Measurements from ENCODE around the gene VAV2. TPM values are rescaled to one million over a fixed set of nuclear protein-coding genes. Genes with fewer than 3 reads are reported as not detected.

The VAV2 gene
- total and polyA plus RNA-seq, 9 of the 15 experiments (the other 6 are each of a cell fraction or from before 2014, with no cell fraction given), result 0.01 to 2.7 (median 1.0) TPM; not detected in 1

DNA sequence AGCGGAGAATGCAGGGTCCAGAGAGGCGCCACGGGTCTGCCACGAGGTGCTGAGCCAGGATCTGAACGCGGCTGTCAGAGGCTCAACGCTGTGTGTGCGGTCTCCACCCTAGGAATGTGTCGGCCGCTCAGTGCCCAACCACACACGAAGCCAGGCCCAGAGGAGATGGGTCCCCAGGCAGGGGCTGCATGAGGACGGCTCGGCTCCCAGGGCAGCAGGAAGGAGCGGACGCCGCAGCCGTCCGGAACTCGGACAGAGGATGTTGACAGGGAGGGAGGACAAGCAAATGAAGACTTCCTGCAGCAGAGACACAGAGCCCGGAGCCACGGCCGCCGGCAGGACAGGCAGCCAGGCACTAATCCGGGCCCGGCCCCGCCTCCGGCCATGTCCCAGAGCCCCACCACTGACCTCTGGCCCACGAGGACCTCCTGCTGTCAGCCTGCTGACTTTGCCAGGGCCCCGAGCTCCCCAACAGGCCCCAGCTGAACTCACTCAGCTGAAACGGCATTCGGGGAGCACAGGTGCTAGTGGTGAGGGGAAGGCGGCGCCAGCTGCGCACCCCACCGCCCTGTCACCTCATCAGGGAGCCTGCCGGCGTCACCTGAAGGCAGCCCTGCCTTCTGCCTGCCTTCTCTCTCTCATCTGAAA lies 12.7 kb downstream of the VAV2 start:
- H2AFZ ChIP-seq (ENCODE audit: low read depth, low read length), result no peak overlapping the region
- no peak overlapping the region for H3K27ac ChIP-seq (ENCODE audit: extremely low read depth, low read depth, low read length)
- no peaks in the 10 kb centered on the region for H3K36me3 ChIP-seq (ENCODE audit: control insufficient read depth, insufficient read depth, low read length)
- peaks cover 0 to 12% of the 10 kb centered on the region in 2 experiments; a peak in 2 of 5 replicates for H3K4me1 ChIP-seq (replicated peaks in 1 of 2; ENCODE audit: control insufficient read depth in 2 of 2, insufficient read depth in 2 of 2, low read length in 2 of 2)
- no peak overlapping the region for H3K4me3 ChIP-seq
- FAIRE-seq (no peak), DNase-seq (ENCODE audit: extremely low read depth in 1 of 4, low spot score in 3 of 4) (no peak), ATAC-seq (no peak; the same call in 1 of the 3 replicates)
- POLR2A ChIA-PET, result no interaction called here
- in situ Hi-C loops (cut with MboI) (no loop called here), intact Hi-C loops (cut with micrococcal nuclease) (no loop called here)
- H3K4me2 ChIP-seq (ENCODE audit: insufficient read depth, low read length), result no peak overlapping the region
- H4K20me1 ChIP-seq (replicated peaks; ENCODE audit: control insufficient read depth, insufficient read depth, low read length), result peaks cover 52% of the 10 kb centered on the region
- CTCF ChIA-PET (ENCODE audit: low intra/inter-chr PET ratio), result no interaction called here
- H3K9me1 ChIP-seq (ENCODE audit: control insufficient read depth, insufficient read depth, low read length), result no peaks in the 10 kb centered on the region
- H3K27me3 ChIP-seq (ENCODE audit: control insufficient read depth in 2 of 2, insufficient read depth in 2 of 2, low read length in 2 of 2), result peaks cover 17 to 89% of the 10 kb centered on the region in 2 experiments; a peak in 4 of 5 replicates
- no peaks in the 10 kb centered on the region for H3K79me2 ChIP-seq (ENCODE audit: control insufficient read depth, insufficient read depth, low read length)
- TF ChIP-seq GABPA (tag; conservative IDR thresholded peaks at IDR 0.05; ENCODE audit: low read depth) (peak; percentile 45; the same call in 1 of the 2 replicates), ZNF263 (CRISPR knock-in tag; IDR thresholded peaks at IDR 0.05; ENCODE audit: borderline replicate concordance) (0 out of 2 replicates have a peak, but pooled peaks have one; percentile 38)
- TF ChIP-seq, protein P1, sequence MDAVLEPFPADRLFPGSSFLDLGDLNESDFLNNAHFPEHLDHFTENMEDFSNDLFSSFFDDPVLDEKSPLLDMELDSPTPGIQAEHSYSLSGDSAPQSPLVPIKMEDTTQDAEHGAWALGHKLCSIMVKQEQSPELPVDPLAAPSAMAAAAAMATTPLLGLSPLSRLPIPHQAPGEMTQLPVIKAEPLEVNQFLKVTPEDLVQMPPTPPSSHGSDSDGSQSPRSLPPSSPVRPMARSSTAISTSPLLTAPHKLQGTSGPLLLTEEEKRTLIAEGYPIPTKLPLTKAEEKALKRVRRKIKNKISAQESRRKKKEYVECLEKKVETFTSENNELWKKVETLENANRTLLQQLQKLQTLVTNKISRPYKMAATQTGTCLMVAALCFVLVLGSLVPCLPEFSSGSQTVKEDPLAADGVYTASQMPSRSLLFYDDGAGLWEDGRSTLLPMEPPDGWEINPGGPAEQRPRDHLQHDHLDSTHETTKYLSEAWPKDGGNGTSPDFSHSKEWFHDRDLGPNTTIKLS (IDR thresholded peaks at IDR 0.05; ENCODE audit: borderline replicate concordance, low read depth), result no peak
- BruUV-seq (replicated peaks), result no TSS peak
- H3K9me3 ChIP-seq (replicated peaks; ENCODE audit: control insufficient read depth, insufficient read depth, low read depth, low read length), result no peaks in the 10 kb centered on the region
- WGBS (ENCODE audit: insufficient coverage, low coverage, missing lambda C conversion rate), result 10% methylated on average over 27 of the region's 37 CpGs
- no peak overlapping the region for H3K9ac ChIP-seq (ENCODE audit: insufficient read depth in 1 of 2, low read depth in 2 of 2, low read length in 2 of 2)

All from K562 (cell line).